Stimulated activated naive B cell treated with anti-CD40 and anti-IgM and Interleukin-4, amounts not matched to agents 10 μg/mL and 1 μg/mL and 100 μg/mL, for 72 hours (primary cell): ENCODE data around the gene SCAF4.
A peak's percentile ranks its signal among the peaks of the same experiment; 100 is the strongest.
"Not testable (repeated sequence)": the region's sequence is repeated elsewhere in the genome, so short reads cannot be mapped to it uniquely, and the experiment has no call there.

Experiments used
- ATAC-seq, 2 donors: fragments of 150-1000 bp; cut with Tn5 transposase; replicated peaks; 2 replicates each; pipeline ENCODE4 v1.10.0; 2021; ENCODE audit warnings: moderate library complexity in 1 of 2
- DNase-seq: peaks from one replicate; pipeline ENCODE4 v3.0.0; 2021
- H3K27ac Mint-ChIP-seq: one replicate; pipeline ENCODE4 v1.8.0; 2022; ENCODE audit warnings: mild to moderate bottlenecking, mixed read lengths
- H3K27me3 Mint-ChIP-seq, 2 donors: one replicate each; pipeline ENCODE4 v1.8.0; 2022; ENCODE audit warnings: mixed read lengths in 2 of 2
- H3K36me3 Mint-ChIP-seq, 2 donors: one replicate each; pipeline ENCODE4 v1.8.0; 2022; ENCODE audit warnings: mixed read lengths in 2 of 2, mild to moderate bottlenecking in 1 of 2
- H3K4me1 Mint-ChIP-seq, 2 donors: one replicate each; pipeline ENCODE4 v1.8.0; 2022; ENCODE audit warnings: mixed read lengths in 2 of 2, mild to moderate bottlenecking in 1 of 2
- H3K4me3 Mint-ChIP-seq, 2 donors: one replicate each; pipeline ENCODE4 v1.8.0; 2022; ENCODE audit warnings: mild to moderate bottlenecking in 2 of 2, mixed read lengths in 2 of 2, moderate library complexity in 1 of 2
- H3K9me3 Mint-ChIP-seq, 2 donors: one replicate each; pipeline ENCODE4 v1.8.0; 2022; ENCODE audit warnings: mixed read lengths in 2 of 2, mild to moderate bottlenecking in 1 of 2

Gene SCAF4

GRCh38 chr21:31731857-31732596 lies at the start of gene SCAF4:
Gene SCAF4, minus strand, starts transcription at chr21:31732118. Its CDS starts 426 bp downstream, at chr21:31731692.
- H3K9me3 Mint-ChIP-seq: no peaks in the 10 kb centered on the region
- H3K27me3 Mint-ChIP-seq: no peaks in the 10 kb centered on the region
- ATAC-seq (peak; percentile 81 to 83), DNase-seq (peak; percentile 83)
- peak within 1 kb of the TSS in 1 of 2 donors; percentile 81 for H3K4me3 Mint-ChIP-seq
- H3K27ac Mint-ChIP-seq: peak within 1 kb of the TSS; percentile 89
- peaks cover 0 to 21% of the 10 kb centered on the region in 2 donors for H3K4me1 Mint-ChIP-seq
- H3K36me3 Mint-ChIP-seq: no peaks in the 10 kb centered on the region

- Mint-ChIP-seq H3K36me3 (no peaks in the 10 kb centered on the region), H3K27me3 (peaks cover 0 to 3% of the 10 kb centered on the region in 2 donors), H3K27ac (no peak overlapping the region), H3K9me3 (peaks cover 2 to 4% of the 10 kb centered on the region in 2 donors), H3K4me1 (peaks cover 18 to 27% of the 10 kb centered on the region in 2 donors), H3K4me3 (no peak overlapping the region)
- DNase-seq (no peak), ATAC-seq (peak; percentile 36 to 38)
Observed at GRCh38 chr21:31780944-31781343, 49.0 kb upstream of the SCAF4 start.

- peaks cover 0 to 3% of the 10 kb centered on the region in 2 donors for H3K27me3 Mint-ChIP-seq
- no peak overlapping the region for H3K27ac Mint-ChIP-seq
- no peak overlapping the region for H3K4me3 Mint-ChIP-seq
- no peak for DNase-seq
- no peak for ATAC-seq
- no peaks in the 10 kb centered on the region for H3K36me3 Mint-ChIP-seq
- no peaks in the 10 kb centered on the region for H3K9me3 Mint-ChIP-seq
- H3K4me1 Mint-ChIP-seq: peaks cover 19 to 42% of the 10 kb centered on the region in 2 donors
Observed at GRCh38 chr21:31778546-31778945, 46.6 kb upstream of the SCAF4 start.

GRCh38 chr21:31777857-31778256 lies 45.9 kb upstream of the SCAF4 start:
- Mint-ChIP-seq H3K27me3 (peaks cover 0 to 3% of the 10 kb centered on the region in 2 donors), H3K4me1 (peaks cover 23 to 49% of the 10 kb centered on the region in 2 donors), H3K27ac (no peak overlapping the region), H3K36me3 (no peaks in the 10 kb centered on the region), H3K4me3 (no peak overlapping the region), H3K9me3 (no peaks in the 10 kb centered on the region)
- DNase-seq (no peak), ATAC-seq (no peak)

- Mint-ChIP-seq H3K27ac (no peak overlapping the region), H3K36me3 (no peaks in the 10 kb centered on the region), H3K9me3 (no peaks in the 10 kb centered on the region), H3K27me3 (no peaks in the 10 kb centered on the region), H3K4me3 (no peak overlapping the region), H3K4me1 (peaks cover 22 to 54% of the 10 kb centered on the region in 2 donors)
- ATAC-seq (no peak), DNase-seq (no peak)
Observed at GRCh38 chr21:31774031-31774430, 42.1 kb upstream of the SCAF4 start.

- peaks cover 22 to 46% of the 10 kb centered on the region in 2 donors for H3K4me1 Mint-ChIP-seq
- H3K36me3 Mint-ChIP-seq: no peaks in the 10 kb centered on the region
- H3K27ac Mint-ChIP-seq: peak overlapping the region; percentile 74
- peak overlapping the region; percentile 2 to 70 for H3K4me3 Mint-ChIP-seq
- DNase-seq (peak; percentile 18), ATAC-seq (peak; percentile 91 to 94)
- H3K9me3 Mint-ChIP-seq: no peaks in the 10 kb centered on the region
- no peaks in the 10 kb centered on the region for H3K27me3 Mint-ChIP-seq
Observed at GRCh38 chr21:31772674-31773555, 41.0 kb upstream of the SCAF4 start.

- Mint-ChIP-seq H3K27ac (no peak overlapping the region), H3K4me1 (peaks cover 23 to 54% of the 10 kb centered on the region in 2 donors), H3K9me3 (peaks cover 5 to 6% of the 10 kb centered on the region in 2 donors), H3K4me3 (no peak overlapping the region), H3K27me3 (no peaks in the 10 kb centered on the region), H3K36me3 (peaks cover 3 to 5% of the 10 kb centered on the region in 2 donors)
- DNase-seq: no peak
- ATAC-seq: no peak
Observed at GRCh38 chr21:31771685-31772084, 39.8 kb upstream of the SCAF4 start.

- ATAC-seq (no peak), DNase-seq (no peak)
- peak overlapping the region; percentile 1 for H3K27ac Mint-ChIP-seq
- H3K36me3 Mint-ChIP-seq: peaks cover 13 to 17% of the 10 kb centered on the region in 2 donors
- no peak overlapping the region for H3K4me3 Mint-ChIP-seq
- peaks cover 13 to 15% of the 10 kb centered on the region in 2 donors for H3K9me3 Mint-ChIP-seq
- H3K27me3 Mint-ChIP-seq: no peaks in the 10 kb centered on the region
- H3K4me1 Mint-ChIP-seq: peaks cover 13 to 34% of the 10 kb centered on the region in 2 donors
Observed at GRCh38 chr21:31768710-31769109, 36.8 kb upstream of the SCAF4 start.

- no peak overlapping the region for H3K4me3 Mint-ChIP-seq
Observed at GRCh38 chr21:31766899-31767298, 35.0 kb upstream of the SCAF4 start.

GRCh38 chr21:31765850-31766249 lies 33.9 kb upstream of the SCAF4 start:
- ATAC-seq, H3K4me3 Mint-ChIP-seq, H3K27me3 Mint-ChIP-seq, DNase-seq, H3K27ac Mint-ChIP-seq: not testable (repeated sequence)
- H3K4me1 Mint-ChIP-seq: peaks cover 9 to 25% of the 10 kb centered on the region in 2 donors
- H3K9me3 Mint-ChIP-seq: peaks cover 13 to 17% of the 10 kb centered on the region in 2 donors
- peaks cover 16 to 17% of the 10 kb centered on the region in 2 donors for H3K36me3 Mint-ChIP-seq

More at GRCh38 chr21:31766899-31767298, 35.0 kb upstream of the SCAF4 start:
- H3K9me3 Mint-ChIP-seq: peaks cover 13 to 17% of the 10 kb centered on the region in 2 donors
- ATAC-seq (peak; percentile 23 to 43), DNase-seq (no peak)
- peaks cover 11 to 33% of the 10 kb centered on the region in 2 donors for H3K4me1 Mint-ChIP-seq
- peaks cover 0 to 3% of the 10 kb centered on the region in 2 donors for H3K27me3 Mint-ChIP-seq
- peaks cover 16 to 17% of the 10 kb centered on the region in 2 donors for H3K36me3 Mint-ChIP-seq
- H3K27ac Mint-ChIP-seq: no peak overlapping the region

- Mint-ChIP-seq H3K4me3 (no peak overlapping the region), H3K27ac (no peak overlapping the region), H3K27me3 (peaks cover 0 to 8% of the 10 kb centered on the region in 2 donors), H3K9me3 (peaks cover 5 to 8% of the 10 kb centered on the region in 2 donors), H3K36me3 (peaks cover 8% of the 10 kb centered on the region in 2 donors), H3K4me1 (peaks cover 3 to 14% of the 10 kb centered on the region in 2 donors)
- no peak for ATAC-seq
- no peak for DNase-seq
Observed at GRCh38 chr21:31760931-31761330, 29.0 kb upstream of the SCAF4 start.

GRCh38 chr21:31756787-31757186 lies 24.9 kb upstream of the SCAF4 start:
- Mint-ChIP-seq H3K4me3 (no peak overlapping the region), H3K36me3 (no peaks in the 10 kb centered on the region), H3K27me3 (peaks cover 0 to 5% of the 10 kb centered on the region in 2 donors), H3K9me3 (no peaks in the 10 kb centered on the region), H3K27ac (no peak overlapping the region), H3K4me1 (no peaks in the 10 kb centered on the region)
- no peak for DNase-seq
- ATAC-seq: no peak

GRCh38 chr21:31755027-31755426 lies 23.1 kb upstream of the SCAF4 start:
- Mint-ChIP-seq H3K9me3 (no peaks in the 10 kb centered on the region), H3K27me3 (no peaks in the 10 kb centered on the region), H3K36me3 (no peaks in the 10 kb centered on the region), H3K4me1 (no peaks in the 10 kb centered on the region), H3K4me3 (no peak overlapping the region), H3K27ac (no peak overlapping the region)
- ATAC-seq (no peak), DNase-seq (no peak)

GRCh38 chr21:31754708-31754960 lies 22.7 kb upstream of the SCAF4 start:
- DNase-seq: no peak
- Mint-ChIP-seq H3K36me3 (no peaks in the 10 kb centered on the region), H3K9me3 (no peaks in the 10 kb centered on the region), H3K27ac (no peak overlapping the region), H3K4me3 (no peak overlapping the region), H3K27me3 (no peaks in the 10 kb centered on the region), H3K4me1 (no peaks in the 10 kb centered on the region)
- no peak for ATAC-seq
